WERI-Rb-1 (cell line): Measurements from ENCODE around the gene KLHL36.

Source experiments
- DNase-seq: peaks from one replicate; pipeline ENCODE4 v3.0.0-alpha.2; 2020
- H3K27ac ChIP-seq: fragments of 250-450 bp; sonication (Bioruptor Pico); 2 replicates; pipeline ENCODE4 v1.5.1; 2020; ENCODE audit warnings: mild to moderate bottlenecking, moderate library complexity
- H3K27me3 ChIP-seq: fragments of 250-450 bp; sonication (Bioruptor Pico); 2 replicates; pipeline ENCODE4 v1.5.1; 2021; ENCODE audit warnings: mild to moderate bottlenecking, low read depth, moderate library complexity; ENCODE audit not compliant: insufficient read depth, severe bottlenecking
- H3K36me3 ChIP-seq: fragments of 250-450 bp; sonication (Bioruptor Pico); 2 replicates; pipeline ENCODE4 v1.5.1; 2020; ENCODE audit warnings: mild to moderate bottlenecking, moderate library complexity
- H3K4me3 ChIP-seq: 2 replicates; pipeline ENCODE4 v1.5.1; 2011; ENCODE audit warnings: low read depth, mild to moderate bottlenecking, control low read depth, low read length
- H3K9me3 ChIP-seq: fragments of 250-450 bp; sonication (Bioruptor Pico); 2 replicates; pipeline ENCODE4 v1.5.1; 2021; ENCODE audit warnings: mild to moderate bottlenecking, moderate library complexity; ENCODE audit not compliant: severe bottlenecking
- CTCF ChIP-seq: IDR thresholded peaks from 2 replicates; pipeline ENCODE4 v1.5.1; 2011; ENCODE audit warnings: low read depth, mild to moderate bottlenecking, control low read depth, inconsistent platforms, low read length

The KLHL36 gene

GRCh38 chr16:84657229-84657837, 9.0 kb downstream of the KLHL36 start:
- DNase-seq, result no peak
- TF ChIP-seq CTCF, result no peak
- no peak overlapping the region for H3K4me3 ChIP-seq
- no peaks in the 10 kb centered on the region for H3K27me3 ChIP-seq
- no peaks in the 10 kb centered on the region for H3K36me3 ChIP-seq
- no peak overlapping the region for H3K27ac ChIP-seq
- no peaks in the 10 kb centered on the region for H3K9me3 ChIP-seq

GRCh38 chr16:84658690-84659089, 10.4 kb downstream of the KLHL36 start:
- H3K27me3 ChIP-seq, result no peaks in the 10 kb centered on the region
- no peaks in the 10 kb centered on the region for H3K9me3 ChIP-seq
- H3K4me3 ChIP-seq, result no peak overlapping the region
- DNase-seq, result no peak
- TF ChIP-seq CTCF, result no peak
- H3K36me3 ChIP-seq, result no peaks in the 10 kb centered on the region
- H3K27ac ChIP-seq, result no peak overlapping the region

DNA sequence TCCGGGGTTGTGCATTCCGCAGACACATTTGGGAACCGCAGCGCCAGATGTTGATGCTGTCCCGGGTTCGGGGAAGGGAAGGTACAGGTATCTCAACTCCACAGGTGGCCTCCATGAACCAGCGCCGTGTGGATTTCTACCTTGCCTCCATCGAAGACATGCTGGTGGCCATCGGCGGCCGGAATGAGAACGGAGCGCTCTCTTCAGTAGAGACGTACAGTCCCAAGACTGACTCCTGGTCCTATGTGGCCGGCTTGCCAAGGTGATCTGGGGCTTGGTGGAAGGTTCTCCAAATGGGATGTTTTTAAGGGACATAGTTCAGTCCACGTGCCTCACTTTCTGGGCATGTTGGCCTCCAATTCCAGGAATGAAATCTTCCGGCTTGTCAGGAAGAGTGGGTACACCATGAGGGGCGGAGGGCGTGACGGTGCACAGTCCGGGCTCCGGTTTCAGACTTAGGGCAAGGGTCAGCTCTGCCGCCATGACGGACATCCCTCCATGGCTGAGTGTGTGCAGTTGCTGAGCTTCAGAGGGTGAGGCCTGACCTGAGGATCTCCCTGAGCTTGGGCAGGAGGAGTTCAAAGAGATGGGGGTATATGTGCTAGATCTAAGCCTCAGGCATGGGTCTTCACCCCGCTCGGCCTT, 11.5 kb downstream of the KLHL36 start:
- DNase-seq, result no peak
- no peak for TF ChIP-seq CTCF
- no peaks in the 10 kb centered on the region for H3K9me3 ChIP-seq
- no peaks in the 10 kb centered on the region for H3K27me3 ChIP-seq
- no peak overlapping the region for H3K4me3 ChIP-seq
- no peaks in the 10 kb centered on the region for H3K36me3 ChIP-seq
- H3K27ac ChIP-seq, result no peak overlapping the region

GRCh38 chr16:84660973-84661372, 12.7 kb downstream of the KLHL36 start:
- Histone ChIP-seq H3K27ac (no peak overlapping the region), H3K4me3 (no peak overlapping the region), H3K27me3 (no peaks in the 10 kb centered on the region), H3K36me3 (no peaks in the 10 kb centered on the region), H3K9me3 (no peaks in the 10 kb centered on the region)
- no peak for TF ChIP-seq CTCF
- DNase-seq, result no peak

- no peak for DNase-seq
- Histone ChIP-seq H3K36me3 (no peaks in the 10 kb centered on the region), H3K4me3 (no peak overlapping the region), H3K27ac (no peak overlapping the region), H3K9me3 (no peaks in the 10 kb centered on the region), H3K27me3 (no peaks in the 10 kb centered on the region)
- TF ChIP-seq CTCF, result no peak
Observed at GRCh38 chr16:84661418-84662060, 13.2 kb downstream of the KLHL36 start.

GRCh38 chr16:84662471-84662870, 14.2 kb downstream of the KLHL36 start:
- DNase-seq, result no peak
- Histone ChIP-seq H3K9me3 (no peaks in the 10 kb centered on the region), H3K4me3 (no peak overlapping the region), H3K27ac (no peak overlapping the region), H3K27me3 (no peaks in the 10 kb centered on the region), H3K36me3 (no peaks in the 10 kb centered on the region)
- no peak for TF ChIP-seq CTCF
